LHCN-M2 (cell line): ENCODE data around the gene NCEH1. TPM values are rescaled to one million over a fixed set of nuclear protein-coding genes. Genes with fewer than 3 reads are reported as not detected.
"Not testable (repeated sequence)": the region's sequence is repeated elsewhere in the genome, so short reads cannot be mapped to it uniquely, and the experiment has no call there.

Experiments
- DNase-seq: peaks from one replicate; pipeline ENCODE4 v3.0.0-alpha.2; 2012; ENCODE audit warnings: low read depth
- total RNA-seq: library from RNA; depleted of rRNA; stranded (reverse); fragments of >200 nt; gene quantifications from 2 replicates; pipeline ENCODE4 v1.2.3, GENCODE V29; 2014

NCEH1 gene
- total RNA-seq, 1 experiment from 2014 or later, result 85.8 TPM

DNA sequence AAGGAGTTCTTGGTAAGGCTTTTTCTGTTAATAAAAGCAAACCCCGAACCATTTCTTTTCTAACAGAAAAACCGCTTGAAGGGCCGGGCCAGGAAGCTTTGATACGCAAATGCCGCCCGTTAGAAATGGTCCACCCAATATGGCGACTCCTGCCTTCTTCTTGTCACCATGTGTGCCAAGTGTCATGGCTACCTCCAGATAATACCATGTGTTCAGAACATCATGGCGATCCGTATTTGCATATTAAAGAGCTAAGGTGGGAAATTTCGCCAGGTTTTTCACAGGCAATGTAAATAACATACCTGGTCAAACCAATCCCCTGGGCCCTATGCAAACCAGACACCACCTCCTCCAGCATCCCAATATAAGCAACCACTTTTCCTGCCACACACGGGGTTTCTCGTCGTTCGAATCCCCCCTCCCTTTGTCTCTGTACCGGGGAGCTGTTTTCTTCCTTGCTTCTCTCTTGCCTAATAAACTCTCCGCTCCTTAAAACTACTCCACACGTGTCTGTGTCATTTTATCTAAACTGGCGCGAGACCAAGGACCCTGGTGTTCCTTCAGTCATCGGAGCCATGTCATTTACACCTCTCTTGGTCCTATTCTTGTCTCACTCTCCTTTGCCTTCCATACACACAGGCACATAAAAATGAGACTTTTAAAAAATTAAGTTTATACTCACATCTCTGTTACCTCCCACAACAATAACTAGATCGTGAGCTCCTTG, 34.5 kb downstream of the NCEH1 start:
- no peak for DNase-seq

DNA sequence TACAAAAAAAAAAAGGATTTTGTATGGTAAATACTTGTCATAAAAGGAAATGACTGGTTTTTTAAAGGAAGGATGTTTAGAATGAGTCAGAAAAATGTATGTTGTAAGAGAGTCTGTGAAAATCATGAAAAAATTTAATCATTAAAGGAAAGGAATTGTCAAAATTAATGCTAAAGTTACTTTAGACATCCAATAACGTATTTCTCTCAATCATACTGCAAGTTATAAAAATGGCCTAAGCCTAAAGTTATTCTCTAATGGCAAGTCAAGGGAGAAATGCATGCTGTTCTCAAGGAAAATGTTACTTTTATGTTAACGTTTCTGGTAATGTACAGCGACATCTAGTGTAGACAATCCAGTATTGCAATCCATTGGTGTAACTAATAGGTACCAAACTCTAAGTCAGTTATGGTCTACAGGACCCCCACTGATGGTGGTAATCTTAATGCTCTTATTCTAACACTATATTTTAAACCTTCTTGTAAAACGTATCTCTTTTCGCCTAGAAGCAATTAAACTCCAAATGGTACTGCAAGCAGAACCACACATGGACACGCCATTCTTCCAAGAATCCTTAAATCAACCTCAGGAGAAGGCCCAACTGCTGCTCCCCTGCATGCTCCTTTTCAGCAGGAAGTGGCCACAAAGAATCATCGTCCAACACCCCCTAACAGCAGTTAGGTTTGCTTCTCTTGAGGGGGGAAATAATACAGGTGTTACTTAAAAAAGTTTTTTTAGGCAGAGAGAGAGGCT, 35.2 kb downstream of the NCEH1 start:
- DNase-seq, result peak; percentile 72

DNA sequence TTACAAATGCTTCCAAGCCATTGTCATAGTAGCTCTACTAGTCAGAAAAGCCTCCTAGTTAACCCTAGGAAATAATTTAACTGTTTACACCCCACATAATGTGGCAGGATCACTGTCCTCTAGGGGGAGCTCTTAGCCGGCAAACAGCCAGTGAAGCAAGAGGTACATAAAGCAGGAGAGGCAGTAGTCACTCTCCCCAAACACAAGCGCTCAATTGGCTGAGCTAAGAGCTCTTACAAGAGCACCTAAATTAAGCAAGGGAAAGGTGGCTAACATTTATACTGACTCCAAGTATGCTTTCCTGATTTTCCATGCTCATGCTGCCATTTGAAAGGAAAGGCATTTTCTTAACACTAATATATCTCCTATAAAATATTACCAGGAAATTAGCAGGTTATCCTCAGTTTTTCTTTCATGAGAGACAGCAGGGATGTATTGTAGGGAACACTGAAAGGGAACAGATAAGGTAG, 37.6 kb downstream of the NCEH1 start:
- DNase-seq, result peak; percentile 79

DNA sequence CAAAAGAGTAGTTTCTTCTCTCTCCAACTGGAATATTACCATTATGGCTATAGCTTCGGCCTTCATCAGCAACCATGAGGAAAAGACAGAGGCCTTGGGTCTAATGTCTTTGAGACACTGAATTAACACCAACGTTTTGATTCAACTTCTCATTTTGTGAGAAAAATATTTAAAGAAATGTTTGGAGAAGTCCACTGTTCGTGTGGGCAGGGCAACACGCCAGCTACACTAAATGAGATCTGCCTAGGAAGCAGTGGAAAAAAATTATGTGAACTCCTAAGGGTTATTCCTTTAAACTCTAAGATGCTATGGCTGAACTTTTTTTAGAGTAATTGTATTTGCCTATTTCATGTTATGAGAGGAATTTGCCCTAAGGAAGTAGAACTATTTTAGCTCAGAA, 41.8 kb downstream of the NCEH1 start:
- DNase-seq, result no peak

DNA sequence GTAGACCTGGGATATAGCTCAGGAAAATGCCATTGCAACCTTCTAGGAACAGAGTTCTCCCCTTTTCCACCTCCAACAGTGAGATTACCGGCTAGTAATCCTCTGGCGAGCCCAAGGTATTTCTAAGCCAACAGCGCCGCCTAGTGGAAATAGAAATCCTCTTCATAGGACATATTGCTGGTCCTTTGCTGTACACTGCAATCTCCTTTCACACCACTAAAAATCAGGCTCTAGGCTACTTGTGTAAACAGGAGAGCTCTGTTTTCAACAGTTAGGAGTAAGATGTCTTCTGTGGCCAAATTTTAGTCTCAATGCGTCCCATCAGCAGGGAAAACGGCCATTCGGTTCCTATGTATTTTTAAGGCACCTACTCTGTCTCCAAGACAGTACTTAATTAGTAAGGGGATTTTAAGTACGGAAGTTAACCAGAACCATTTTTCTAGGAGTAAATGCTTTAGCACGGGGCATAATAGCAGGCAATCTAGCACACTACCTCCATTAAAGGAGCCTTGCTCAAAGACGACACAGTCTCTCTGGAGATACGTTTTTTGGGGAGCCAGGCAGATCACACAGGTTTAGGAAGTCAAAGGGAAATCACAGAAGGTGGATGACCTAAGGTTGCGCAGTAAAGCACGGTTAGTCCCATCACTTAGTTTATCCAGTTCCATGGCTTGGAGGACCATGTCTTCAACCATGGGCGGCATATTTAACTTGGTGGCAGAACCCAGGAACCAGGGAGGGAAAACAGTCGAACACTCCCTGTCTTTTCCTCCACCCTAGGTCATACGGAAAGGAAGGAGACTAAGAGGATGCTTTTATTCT, 43.8 kb downstream of the NCEH1 start:
- DNase-seq, result peak; percentile 79

DNA sequence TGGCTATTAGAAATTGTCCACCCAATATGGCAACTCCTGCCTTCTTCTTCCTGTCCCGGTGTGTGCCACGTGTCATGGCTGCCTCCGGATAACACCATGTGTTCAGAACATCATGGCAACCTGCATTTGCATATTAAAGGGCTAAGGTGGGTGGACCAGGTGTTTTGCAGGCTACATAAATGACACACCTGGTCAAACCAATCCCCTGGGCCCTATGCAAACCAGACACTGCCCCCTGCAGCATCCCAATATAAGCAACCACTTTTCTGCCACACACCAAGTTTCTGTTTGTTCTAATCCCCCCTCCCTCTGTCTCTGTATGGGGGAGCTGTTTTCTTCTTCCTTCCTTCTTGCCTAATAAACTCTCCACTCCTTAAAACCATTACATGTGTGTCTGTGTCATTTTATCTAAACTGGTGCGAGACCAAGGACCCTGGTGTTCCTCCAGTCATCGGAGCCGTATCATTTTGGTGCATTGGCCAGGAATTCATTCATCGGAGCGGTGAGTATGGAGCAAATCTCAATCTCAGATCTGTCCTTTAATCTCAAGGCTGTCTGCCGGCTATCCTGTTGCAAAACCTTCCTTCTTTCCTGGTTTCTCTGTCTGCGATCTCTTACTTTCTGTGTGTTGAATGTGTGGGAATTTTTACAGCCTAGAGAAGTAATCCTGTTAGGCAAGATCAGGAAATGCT, 44.5 kb downstream of the NCEH1 start:
- no peak for DNase-seq

DNA sequence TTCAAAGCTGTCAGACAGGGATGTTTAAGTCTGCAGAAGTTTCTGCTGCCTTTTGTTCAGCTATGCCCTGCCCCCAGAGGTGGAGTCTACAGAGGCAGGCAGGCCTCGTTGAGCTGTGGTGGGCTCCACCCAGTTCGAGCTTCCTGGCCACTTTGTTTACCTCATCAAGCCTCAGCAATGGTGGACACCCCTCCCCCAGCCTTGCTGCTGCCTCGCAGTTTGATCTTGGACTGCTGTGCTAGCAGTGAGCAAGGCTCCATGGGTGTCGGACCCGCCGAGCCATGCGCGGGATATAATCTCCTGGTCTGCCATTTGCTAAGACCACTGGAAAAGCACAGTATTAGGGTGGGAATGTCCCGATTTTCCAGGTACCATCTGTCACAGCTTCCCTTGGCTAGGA, 45.4 kb downstream of the NCEH1 start:
- DNase-seq, result not testable (repeated sequence)

DNA sequence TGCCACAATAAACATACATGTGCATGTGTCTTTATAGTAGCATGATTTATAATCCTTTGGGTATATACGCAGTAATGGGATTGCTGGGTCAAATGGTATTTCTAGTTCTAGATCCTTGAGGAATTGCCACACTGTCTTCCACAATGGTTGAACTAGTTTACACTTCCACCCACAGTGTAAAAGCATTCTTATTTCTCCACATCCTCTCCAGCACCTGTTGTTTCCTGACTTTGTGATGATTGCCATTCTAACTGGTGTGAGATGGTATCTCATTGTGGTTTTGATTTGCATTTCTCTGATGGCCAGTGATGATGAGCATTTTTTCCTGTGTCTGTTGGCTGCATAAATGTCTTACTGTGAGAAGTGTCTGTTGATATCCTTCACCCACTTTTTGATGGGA, 50.4 kb downstream of the NCEH1 start:
- peak; percentile 57 for DNase-seq

DNA sequence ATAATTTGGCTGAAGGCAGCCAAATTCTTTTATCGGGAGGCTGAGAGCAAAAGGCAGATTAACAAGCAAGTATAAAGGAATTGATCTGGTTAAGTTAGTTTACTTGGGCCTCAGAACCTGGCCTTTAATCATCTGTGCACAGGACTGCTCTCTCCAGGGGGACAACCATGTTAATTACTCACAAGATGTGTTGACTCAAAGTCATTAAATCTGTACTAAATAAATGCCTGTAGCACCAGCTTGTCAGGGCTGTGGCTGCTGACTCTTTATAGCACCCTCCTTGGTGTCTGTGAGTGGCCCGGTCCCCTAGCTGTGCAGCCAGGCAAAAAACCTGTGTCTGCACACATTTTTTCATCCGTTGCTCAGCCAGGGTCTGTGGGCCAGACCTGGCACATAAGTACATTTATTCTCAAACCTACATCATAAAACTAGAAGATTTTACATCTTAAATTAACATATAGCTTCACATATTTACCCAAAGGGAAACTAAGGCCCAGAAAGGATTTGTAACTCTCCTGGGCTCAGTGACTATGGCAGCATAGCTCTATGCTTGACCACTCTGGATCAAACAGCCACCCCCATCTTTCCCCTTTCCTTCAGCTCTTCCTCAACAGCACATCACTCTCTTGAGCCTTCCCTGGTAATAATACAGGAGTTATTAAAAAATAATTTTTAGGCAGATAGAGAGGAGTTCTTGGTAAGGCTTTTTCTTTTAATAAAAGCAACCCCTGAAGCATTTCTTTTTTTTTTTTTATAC, 51.4 kb downstream of the NCEH1 start:
- no peak for DNase-seq

DNA sequence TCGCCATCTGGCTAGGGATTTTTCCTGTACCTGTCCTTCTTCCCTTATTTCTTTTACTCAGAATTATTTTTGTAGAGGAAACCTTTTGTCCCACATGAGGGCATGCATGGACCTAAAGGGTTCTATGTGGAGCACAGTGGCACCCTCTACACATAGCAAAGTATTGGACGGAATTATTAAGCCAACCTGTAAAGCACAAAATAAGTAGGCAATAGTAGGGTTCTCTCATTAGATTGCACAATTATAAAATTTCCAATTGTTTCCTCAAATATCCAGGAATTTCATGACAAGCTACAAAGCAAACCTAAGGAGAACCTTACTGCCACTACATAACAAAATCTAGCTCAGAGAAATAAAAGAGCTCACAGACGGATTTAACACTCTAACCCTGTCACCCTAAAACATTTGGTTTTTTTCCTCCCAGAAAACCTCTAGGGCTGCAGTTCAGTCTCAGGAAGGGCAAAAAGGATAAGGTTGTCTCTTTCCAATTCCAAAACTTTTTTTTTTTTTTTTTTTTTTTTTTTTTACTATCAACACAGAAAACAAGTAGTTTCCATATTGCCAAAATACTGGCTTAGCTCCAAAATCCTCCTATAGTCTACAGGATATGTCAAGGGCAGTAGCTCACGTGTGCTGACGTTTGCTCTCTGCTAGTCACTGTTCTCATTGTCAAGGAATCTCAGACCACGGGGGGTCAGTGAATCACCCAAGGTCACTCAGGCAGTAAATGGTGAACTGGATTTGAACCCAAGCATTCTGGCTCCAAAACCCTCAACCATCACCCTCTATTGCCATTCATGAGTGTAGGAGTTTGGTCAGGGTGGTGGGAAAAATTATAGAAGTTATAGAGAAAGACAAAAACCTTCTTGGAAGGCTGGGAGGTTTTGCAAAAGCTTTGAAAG, 52.3 kb downstream of the NCEH1 start:
- peak; percentile 90 for DNase-seq

DNA sequence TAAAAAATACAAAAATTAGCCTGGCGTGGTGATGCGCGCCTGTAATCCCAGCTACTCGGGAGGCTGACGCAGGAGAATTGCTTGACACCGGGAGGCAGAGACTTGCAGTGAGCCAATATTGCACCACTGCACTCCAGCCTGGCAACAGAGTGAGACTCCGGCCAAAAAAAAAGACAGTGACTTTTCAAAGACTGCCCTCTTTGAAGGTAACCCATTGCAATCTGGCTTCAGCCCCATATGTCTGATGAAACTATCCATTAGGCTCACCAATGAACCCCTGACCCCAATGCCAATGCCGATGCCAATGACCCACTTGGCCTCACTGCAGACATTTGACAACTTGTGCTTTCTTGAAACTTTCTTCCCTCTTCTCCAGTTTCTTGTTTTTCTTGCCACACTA, 54.3 kb downstream of the NCEH1 start:
- no peak for DNase-seq

DNA sequence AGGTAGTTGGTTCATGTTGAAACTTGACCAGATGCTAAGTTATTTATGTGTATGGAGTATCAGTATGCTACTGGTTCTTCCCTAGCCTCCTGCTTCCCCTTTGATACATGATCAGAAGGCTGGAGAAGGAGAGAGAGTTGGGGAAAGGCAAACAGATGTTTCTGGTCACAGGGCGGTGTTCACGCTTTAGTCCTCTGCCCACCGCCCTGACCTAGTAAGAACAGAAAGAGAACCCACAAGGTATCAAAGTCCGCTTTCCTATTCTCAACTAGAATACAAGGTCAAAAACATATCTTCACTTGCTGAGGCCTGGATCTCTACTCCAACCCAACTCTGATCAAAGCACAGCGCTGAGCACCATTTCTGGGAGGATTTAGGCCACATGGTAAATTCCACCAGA, 55.5 kb downstream of the NCEH1 start:
- DNase-seq, result no peak

DNA sequence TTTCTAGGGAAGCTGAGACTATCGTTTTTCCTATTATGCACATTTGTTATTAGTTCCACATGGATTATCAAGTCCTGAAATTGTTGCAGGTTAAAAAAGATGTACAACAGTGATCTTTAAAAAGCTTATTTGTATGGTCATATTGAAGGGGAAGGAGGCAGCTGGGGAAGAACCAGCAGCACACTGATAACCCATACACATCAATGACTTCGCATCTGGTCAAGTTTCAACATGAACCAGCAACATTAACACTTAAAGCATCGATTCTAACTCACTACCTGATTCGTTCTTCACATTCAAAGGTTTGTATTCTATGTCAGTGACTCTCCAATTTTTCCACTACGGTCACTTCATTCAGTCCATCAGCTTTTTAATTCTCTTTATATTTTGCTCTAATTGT, 56.4 kb downstream of the NCEH1 start:
- DNase-seq, result no peak

DNA sequence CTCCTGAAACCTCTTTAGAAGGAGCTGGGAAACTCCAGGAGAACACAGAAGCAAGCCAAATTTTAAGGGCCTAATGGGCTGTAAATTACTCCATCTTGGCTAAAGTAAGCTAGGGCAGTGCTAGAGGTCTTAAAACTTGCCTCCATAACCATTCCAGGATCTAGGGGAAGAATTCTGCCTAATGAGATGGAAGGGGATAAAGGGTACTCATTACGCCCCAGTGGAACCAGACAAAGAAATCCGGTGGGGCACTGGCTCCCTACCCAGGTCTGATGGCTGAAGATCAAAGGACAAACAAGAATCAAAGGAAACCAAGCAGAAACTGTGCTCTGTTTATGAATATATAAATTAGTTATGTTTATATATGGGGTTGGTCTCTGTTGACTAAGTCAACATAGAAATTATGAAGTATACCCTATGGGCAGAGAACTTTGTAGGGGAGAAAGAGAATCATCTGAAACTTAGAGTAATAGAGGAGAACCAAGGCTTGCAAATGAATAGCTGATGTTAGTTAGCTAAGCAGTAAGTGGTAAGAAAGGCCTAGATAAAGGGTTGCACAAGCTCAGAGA, 57.8 kb downstream of the NCEH1 start:
- no peak for DNase-seq

DNA sequence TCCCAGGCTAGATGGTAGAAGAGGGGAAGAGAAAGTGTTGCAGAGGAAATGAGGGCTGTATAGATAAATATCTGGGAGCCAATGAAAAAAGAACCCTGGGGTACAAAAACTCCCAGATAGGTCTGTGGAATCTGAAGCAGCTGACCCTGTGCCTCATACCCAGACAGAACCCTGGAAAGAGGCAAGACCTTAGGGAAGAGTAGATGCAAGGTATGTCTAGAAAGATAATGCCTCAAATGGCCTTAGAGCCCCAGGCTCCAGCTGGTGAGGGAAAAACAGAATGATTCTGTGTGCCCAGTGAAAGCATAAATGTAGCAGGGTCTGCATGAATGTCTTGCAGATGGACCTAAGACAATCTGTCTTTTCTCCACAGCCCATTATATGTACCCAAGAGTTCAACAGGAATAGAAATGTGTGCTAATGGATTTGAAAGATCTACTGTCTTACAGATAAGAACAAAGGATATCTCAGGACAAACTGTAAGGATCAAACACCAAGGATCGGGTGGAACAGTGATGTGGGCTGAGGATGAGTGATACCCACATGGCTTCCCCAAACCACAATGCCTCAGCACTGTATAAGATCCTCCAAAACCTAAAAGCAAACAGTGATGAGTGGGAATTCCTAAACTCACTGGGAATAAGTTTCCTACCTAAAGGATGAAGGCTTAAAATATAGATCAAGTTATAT, 58.8 kb downstream of the NCEH1 start:
- peak; percentile 21 for DNase-seq

DNA sequence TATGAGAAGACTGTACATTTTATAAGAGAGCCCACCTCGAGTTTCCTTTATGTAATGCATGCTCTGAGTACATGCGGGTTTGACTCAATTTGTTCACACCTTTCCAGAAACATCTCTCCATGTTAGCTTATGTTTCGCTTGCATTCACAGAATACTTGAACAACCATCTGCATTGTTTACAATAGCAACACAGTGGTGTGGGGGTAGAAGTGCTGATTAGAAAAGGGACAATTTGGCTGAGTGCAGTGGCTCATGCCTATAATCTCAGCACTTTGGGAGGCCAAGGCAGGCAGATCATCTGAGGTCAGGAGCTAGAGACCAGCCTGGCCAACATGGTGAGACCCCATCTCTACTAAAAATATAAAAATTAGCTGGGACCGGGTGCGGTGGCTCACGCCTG, 60.9 kb downstream of the NCEH1 start:
- DNase-seq, result no peak

DNA sequence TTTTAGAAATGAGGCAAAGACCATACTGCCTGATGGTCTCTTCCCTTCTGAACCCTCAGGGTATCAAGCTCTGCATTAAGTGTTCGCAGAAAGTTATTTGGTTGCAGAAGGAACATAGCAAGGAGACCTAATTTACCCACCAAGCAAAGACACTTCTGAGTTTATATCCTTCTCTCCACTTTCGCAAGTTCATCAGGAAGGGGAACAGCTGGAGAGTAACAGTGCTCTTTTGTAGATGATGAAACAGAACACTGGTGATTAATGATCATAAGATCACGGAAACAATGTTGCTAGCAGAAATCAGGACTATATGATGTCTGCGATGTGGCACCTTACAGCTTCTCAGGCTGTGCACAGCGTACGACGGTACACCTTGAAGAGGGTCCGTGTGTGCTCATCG, 62.1 kb downstream of the NCEH1 start:
- DNase-seq, result peak; percentile 84

DNA sequence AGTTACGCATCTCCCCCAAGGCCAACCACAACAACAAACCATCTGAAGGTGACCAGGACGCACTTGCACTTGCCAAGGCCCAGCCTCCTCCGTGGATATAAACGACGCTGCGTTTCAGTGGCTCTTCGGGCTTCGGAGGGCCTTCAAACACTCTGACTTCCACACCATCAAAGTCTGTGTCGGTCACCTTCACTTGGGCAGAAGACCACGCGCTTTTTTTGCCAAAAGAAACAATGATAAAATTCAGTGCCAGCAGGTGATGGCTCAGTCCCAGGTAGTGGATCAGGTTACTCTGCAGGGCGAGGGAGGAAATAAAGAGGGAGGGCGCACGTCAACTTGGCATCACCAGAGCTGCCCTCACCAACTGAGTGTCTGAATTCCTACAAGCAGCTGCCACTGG, 63.0 kb downstream of the NCEH1 start:
- no peak for DNase-seq

DNA sequence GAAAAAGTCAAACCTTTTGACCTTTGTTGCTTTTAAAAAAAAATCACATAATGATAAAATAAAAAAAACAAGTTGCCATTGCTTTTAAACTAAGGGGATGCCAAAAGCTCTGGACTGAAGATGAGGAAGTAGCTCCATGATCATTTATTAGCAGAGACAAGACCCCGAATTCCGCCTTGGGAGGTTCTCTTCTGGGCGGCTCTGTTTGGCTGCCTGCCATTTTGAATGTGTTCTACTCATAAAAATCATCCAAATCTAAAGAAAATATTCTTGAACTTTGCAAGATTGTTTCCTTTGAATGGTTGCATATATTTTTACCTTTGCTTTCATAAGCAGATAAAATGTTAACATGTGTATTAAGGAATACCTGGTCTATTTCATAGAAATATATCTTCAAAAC, 63.8 kb downstream of the NCEH1 start:
- DNase-seq, result no peak
